ENCODE results near the gene ABLIM2.

- no peak for TF ChIP-seq POLR2A (IDR thresholded peaks at IDR 0.05; ENCODE audit: borderline replicate concordance, extremely low read depth, insufficient read depth, insufficient read length)
- TF ChIP-seq EZH2 (IDR thresholded peaks at IDR 0.05): no peak
- peak; percentile 14 to 45 (median 40); a peak in 3 of 6 replicates for TF ChIP-seq CTCF (IDR thresholded peaks at IDR 0.05 in 2 of 3, conservative IDR thresholded peaks at IDR 0.05 in 1 of 3; ENCODE audit: borderline replicate concordance in 1 of 3, insufficient read depth in 1 of 3, low read depth in 2 of 3, low read length in 2 of 3)
- no peak for TF ChIP-seq REST (IDR thresholded peaks at IDR 0.05; ENCODE audit: low read depth)
- TF ChIP-seq SIN3A (IDR thresholded peaks at IDR 0.05; ENCODE audit: low read depth): no peak
- no peak for TF ChIP-seq YY1 (IDR thresholded peaks at IDR 0.05; ENCODE audit: extremely low read depth, insufficient replicate concordance, low read depth, low read length)
- no peak for TF ChIP-seq CEBPB (IDR thresholded peaks at IDR 0.05; ENCODE audit: low read depth)
- TF ChIP-seq ELF1 (IDR thresholded peaks at IDR 0.05; ENCODE audit: borderline replicate concordance, low read depth): no peak
- TF ChIP-seq MAX (IDR thresholded peaks at IDR 0.05): no peak
- TF ChIP-seq EZH2phosphoT487 (IDR thresholded peaks at IDR 0.05; ENCODE audit: borderline replicate concordance): no peak
- TF ChIP-seq FOSL1 (IDR thresholded peaks at IDR 0.05; ENCODE audit: low read depth): no peak
- no peak for TF ChIP-seq ZBTB33 (IDR thresholded peaks at IDR 0.05; ENCODE audit: extremely low read depth, insufficient replicate concordance, low read length)
- peak; percentile 48 for TF ChIP-seq RAD21 (IDR thresholded peaks at IDR 0.05; ENCODE audit: low read depth)
Observed at GRCh38 chr4:8015512-8015911, 143.1 kb downstream of the ABLIM2 start.
